Osteocyte (in vitro differentiated cells): Measurements from ENCODE around the gene ZNG1A. TPM values are rescaled to one million over a fixed set of nuclear protein-coding genes. Genes with fewer than 3 reads are reported as not detected.
A peak's percentile ranks its signal among the peaks of the same experiment; 100 is the strongest.
"Not testable (repeated sequence)": the region's sequence is repeated elsewhere in the genome, so short reads cannot be mapped to it uniquely, and the experiment has no call there.

Experiments used
- DNase-seq: peaks from one replicate; pipeline ENCODE4 v3.0.0; 2021; ENCODE audit warnings: mixed read lengths; ENCODE audit not compliant: unreplicated experiment; ENCODE audit errors: extremely low spot score
- H3K27ac Mint-ChIP-seq: one replicate; pipeline ENCODE4 v1.8.0; 2021; ENCODE audit warnings: mild to moderate bottlenecking, mixed read lengths; ENCODE audit not compliant: unreplicated experiment
- H3K27me3 Mint-ChIP-seq: one replicate; pipeline ENCODE4 v1.8.0; 2021; ENCODE audit warnings: mixed read lengths; ENCODE audit not compliant: unreplicated experiment
- H3K36me3 Mint-ChIP-seq: one replicate; pipeline ENCODE4 v1.8.0; 2021; ENCODE audit warnings: mixed read lengths; ENCODE audit not compliant: unreplicated experiment
- H3K4me1 Mint-ChIP-seq: one replicate; pipeline ENCODE4 v1.8.0; 2021; ENCODE audit warnings: mixed read lengths; ENCODE audit not compliant: unreplicated experiment
- H3K4me3 Mint-ChIP-seq: one replicate; pipeline ENCODE4 v1.8.0; 2021; ENCODE audit warnings: mild to moderate bottlenecking, moderate library complexity, mixed read lengths; ENCODE audit not compliant: unreplicated experiment
- H3K9me3 Mint-ChIP-seq: one replicate; pipeline ENCODE4 v1.8.0; 2021; ENCODE audit warnings: mixed read lengths; ENCODE audit not compliant: unreplicated experiment
- CTCF ChIP-seq: fragments of 200-600 bp; sonication (generic); IDR thresholded peaks from 2 replicates; pipeline ENCODE4 v1.5.0; 2021; ENCODE audit warnings: antibody characterized with exemption, mild to moderate bottlenecking, moderate library complexity
- total RNA-seq: library from RNA; stranded (reverse); gene quantifications from 2 replicates; pipeline ENCODE4 v1.2.1, GENCODE V29; 2021

Gene ZNG1A
- total RNA-seq, 1 donor from 2014 or later = 26.3 TPM

GRCh38 chr9:211557-211956 is 32.7 kb upstream of the ZNG1A start:
- H3K4me3 Mint-ChIP-seq = no peak overlapping the region
- no peak for TF ChIP-seq CTCF
- DNase-seq = no peak
- H3K27ac Mint-ChIP-seq = no peak overlapping the region
- no peaks in the 10 kb centered on the region for H3K9me3 Mint-ChIP-seq
- no peaks in the 10 kb centered on the region for H3K36me3 Mint-ChIP-seq
- peaks cover 3% of the 10 kb centered on the region for H3K4me1 Mint-ChIP-seq
- peaks cover 29% of the 10 kb centered on the region for H3K27me3 Mint-ChIP-seq

- no peaks in the 10 kb centered on the region for H3K36me3 Mint-ChIP-seq
- H3K9me3 Mint-ChIP-seq = no peaks in the 10 kb centered on the region
- no peak for DNase-seq
- H3K27ac Mint-ChIP-seq = no peak overlapping the region
- peaks cover 26% of the 10 kb centered on the region for H3K27me3 Mint-ChIP-seq
- no peak for TF ChIP-seq CTCF
- H3K4me1 Mint-ChIP-seq = peaks cover 3% of the 10 kb centered on the region
- H3K4me3 Mint-ChIP-seq = no peak overlapping the region
These were observed 32.2 kb upstream of the ZNG1A start for GRCh38 chr9:211036-211435.

- no peak overlapping the region for H3K27ac Mint-ChIP-seq
- H3K36me3 Mint-ChIP-seq = no peaks in the 10 kb centered on the region
- no peak for DNase-seq
- no peaks in the 10 kb centered on the region for H3K4me1 Mint-ChIP-seq
- H3K27me3 Mint-ChIP-seq = peaks cover 15% of the 10 kb centered on the region
- no peak overlapping the region for H3K4me3 Mint-ChIP-seq
- no peaks in the 10 kb centered on the region for H3K9me3 Mint-ChIP-seq
- no peak for TF ChIP-seq CTCF
These were observed 30.4 kb upstream of the ZNG1A start for GRCh38 chr9:209143-209758.

GRCh38 chr9:206481-206880 is 27.6 kb upstream of the ZNG1A start:
- Mint-ChIP-seq H3K27me3 (peaks cover 9% of the 10 kb centered on the region), H3K4me3 (no peak overlapping the region), H3K4me1 (no peaks in the 10 kb centered on the region), H3K9me3 (no peaks in the 10 kb centered on the region), H3K27ac (no peak overlapping the region), H3K36me3 (no peaks in the 10 kb centered on the region)
- no peak for TF ChIP-seq CTCF
- no peak for DNase-seq

- H3K36me3 Mint-ChIP-seq, H3K27ac Mint-ChIP-seq, H3K9me3 Mint-ChIP-seq, H3K4me3 Mint-ChIP-seq, H3K27me3 Mint-ChIP-seq, H3K4me1 Mint-ChIP-seq, DNase-seq: not testable (repeated sequence)
These were observed 20.7 kb upstream of the ZNG1A start for GRCh38 chr9:199601-200000.

GRCh38 chr9:178140-178825 is 573 bp downstream of the ZNG1A start:
- not testable (repeated sequence) for H3K27me3 Mint-ChIP-seq, H3K36me3 Mint-ChIP-seq, H3K9me3 Mint-ChIP-seq, DNase-seq, H3K4me1 Mint-ChIP-seq
- H3K4me3 Mint-ChIP-seq = peak overlapping the region; percentile 69
- H3K27ac Mint-ChIP-seq = peak overlapping the region; percentile 66

- not testable (repeated sequence) for H3K27me3 Mint-ChIP-seq, H3K36me3 Mint-ChIP-seq, H3K9me3 Mint-ChIP-seq, H3K27ac Mint-ChIP-seq, H3K4me1 Mint-ChIP-seq, DNase-seq, H3K4me3 Mint-ChIP-seq
These were observed 9.1 kb downstream of the ZNG1A start for GRCh38 chr9:169757-170156.

- not testable (repeated sequence) for H3K36me3 Mint-ChIP-seq, H3K27ac Mint-ChIP-seq, H3K27me3 Mint-ChIP-seq, H3K4me1 Mint-ChIP-seq, H3K9me3 Mint-ChIP-seq, DNase-seq, H3K4me3 Mint-ChIP-seq
These were observed 19.0 kb downstream of the ZNG1A start for GRCh38 chr9:159871-160270.

GRCh38 chr9:151173-151572 is 27.7 kb downstream of the ZNG1A start:
- not testable (repeated sequence) for DNase-seq, H3K27me3 Mint-ChIP-seq, H3K27ac Mint-ChIP-seq, H3K9me3 Mint-ChIP-seq, H3K4me1 Mint-ChIP-seq, H3K4me3 Mint-ChIP-seq, H3K36me3 Mint-ChIP-seq
